HG02870 (cell line): Measurements from ENCODE around the gene NPEPPS.
"Not testable (repeated sequence)": the region's sequence is repeated elsewhere in the genome, so short reads cannot be mapped to it uniquely, and the experiment has no call there.

Experiments used
- ATAC-seq: cut with Tn5 transposase; IDR thresholded peaks from one replicate; pipeline ENCODE4 v1.9.1; 2021; ENCODE audit warnings: mild to moderate bottlenecking, moderate library complexity; ENCODE audit not compliant: unreplicated experiment

Gene NPEPPS, protein sequence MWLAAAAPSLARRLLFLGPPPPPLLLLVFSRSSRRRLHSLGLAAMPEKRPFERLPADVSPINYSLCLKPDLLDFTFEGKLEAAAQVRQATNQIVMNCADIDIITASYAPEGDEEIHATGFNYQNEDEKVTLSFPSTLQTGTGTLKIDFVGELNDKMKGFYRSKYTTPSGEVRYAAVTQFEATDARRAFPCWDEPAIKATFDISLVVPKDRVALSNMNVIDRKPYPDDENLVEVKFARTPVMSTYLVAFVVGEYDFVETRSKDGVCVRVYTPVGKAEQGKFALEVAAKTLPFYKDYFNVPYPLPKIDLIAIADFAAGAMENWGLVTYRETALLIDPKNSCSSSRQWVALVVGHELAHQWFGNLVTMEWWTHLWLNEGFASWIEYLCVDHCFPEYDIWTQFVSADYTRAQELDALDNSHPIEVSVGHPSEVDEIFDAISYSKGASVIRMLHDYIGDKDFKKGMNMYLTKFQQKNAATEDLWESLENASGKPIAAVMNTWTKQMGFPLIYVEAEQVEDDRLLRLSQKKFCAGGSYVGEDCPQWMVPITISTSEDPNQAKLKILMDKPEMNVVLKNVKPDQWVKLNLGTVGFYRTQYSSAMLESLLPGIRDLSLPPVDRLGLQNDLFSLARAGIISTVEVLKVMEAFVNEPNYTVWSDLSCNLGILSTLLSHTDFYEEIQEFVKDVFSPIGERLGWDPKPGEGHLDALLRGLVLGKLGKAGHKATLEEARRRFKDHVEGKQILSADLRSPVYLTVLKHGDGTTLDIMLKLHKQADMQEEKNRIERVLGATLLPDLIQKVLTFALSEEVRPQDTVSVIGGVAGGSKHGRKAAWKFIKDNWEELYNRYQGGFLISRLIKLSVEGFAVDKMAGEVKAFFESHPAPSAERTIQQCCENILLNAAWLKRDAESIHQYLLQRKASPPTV

DNA sequence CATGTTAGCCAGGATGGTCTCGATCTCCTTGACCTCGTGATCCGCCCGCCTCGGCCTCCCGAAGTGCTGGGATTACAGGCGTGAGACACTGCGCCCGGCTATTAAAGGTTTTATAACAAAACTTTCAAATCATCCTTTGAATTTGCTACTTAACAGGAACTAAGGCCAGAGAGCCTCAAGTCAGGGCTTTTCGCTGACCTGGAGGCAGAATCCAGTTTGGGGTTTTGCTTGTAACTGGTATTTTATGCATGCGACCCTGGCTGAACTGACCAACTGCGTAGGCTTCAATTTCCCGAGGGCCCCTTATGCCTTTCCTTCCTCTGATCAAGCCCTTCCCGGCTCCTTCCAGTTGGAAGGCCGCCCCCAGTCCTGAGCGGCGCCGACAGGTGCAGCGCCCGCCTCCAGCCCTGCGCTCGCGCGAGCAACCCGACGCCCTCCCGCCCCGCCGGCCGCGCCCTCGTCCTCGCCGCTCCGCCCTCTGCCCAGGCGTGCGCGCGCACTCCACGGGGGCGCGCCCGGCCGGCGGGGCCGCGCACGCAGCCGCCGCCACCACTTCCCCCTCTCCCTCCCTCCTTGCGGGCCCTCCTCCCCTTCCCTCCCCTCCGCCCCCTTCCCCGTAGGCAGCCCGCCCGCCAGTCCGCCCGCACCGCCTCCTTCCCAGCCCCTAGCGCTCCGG, at the start of gene NPEPPS:
TSS of gene NPEPPS (plus strand) at position 552 of the 676 bp plus-strand sequence. CDS start 193 bp downstream, outside the sequence.
- ATAC-seq, result not testable (repeated sequence)

DNA sequence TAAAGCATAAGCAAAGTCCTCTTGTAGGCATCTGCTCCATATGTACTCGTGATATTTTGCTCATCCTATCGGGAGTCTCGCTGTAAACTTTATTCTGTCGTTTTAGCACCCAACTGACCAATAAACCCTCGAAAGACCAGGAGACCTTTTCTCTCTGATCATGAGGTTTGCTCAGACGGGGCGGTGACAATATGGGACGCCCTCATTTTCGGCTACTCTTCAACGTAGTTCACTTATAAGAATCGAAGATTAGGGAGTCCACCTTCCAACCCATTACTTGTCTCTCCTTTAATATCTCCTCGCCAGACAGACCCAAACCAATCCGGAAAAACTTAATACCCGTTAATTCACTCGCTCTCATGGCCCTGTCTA, 39.1 kb upstream of the NPEPPS start:
- not testable (repeated sequence) for ATAC-seq

DNA sequence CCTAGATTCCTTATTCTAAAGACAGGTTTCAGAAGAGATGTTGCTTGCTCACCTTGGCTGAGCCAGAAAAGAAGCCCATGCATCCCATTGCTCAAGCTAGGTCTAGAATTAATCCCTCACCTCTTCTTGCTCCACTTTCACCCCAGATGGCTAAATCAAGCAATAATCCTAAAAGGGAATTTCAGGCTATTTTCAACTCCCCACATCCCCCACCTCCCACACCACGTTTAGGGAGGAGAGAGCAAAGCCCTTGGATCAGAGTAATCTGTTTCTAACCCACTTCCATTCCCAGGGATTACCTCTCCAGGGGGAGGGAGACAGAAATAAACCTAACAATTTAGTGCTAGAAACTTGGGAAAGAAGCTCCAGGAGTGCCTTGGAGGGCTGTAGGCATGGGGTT, 31.8 kb upstream of the NPEPPS start:
- ATAC-seq, result not testable (repeated sequence)

DNA sequence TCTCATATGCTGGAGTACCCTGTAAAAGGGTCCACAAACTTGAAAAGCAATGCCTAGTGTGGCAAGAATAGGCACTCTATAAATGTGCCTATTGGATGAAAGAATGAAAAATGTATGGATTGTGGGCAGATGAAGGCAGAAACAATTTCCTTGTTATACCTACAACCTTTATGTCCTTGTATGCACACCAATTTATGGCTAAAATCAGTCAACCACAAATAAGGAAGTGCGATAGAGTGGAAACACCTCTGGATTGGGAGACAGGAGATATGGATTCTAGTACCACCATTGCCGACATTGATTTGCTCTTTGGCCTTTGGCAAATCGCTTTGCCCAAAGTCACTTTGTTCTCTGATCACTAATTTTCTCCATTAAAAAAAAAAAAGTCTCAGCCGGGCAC, 31.4 kb upstream of the NPEPPS start:
- not testable (repeated sequence) for ATAC-seq

DNA sequence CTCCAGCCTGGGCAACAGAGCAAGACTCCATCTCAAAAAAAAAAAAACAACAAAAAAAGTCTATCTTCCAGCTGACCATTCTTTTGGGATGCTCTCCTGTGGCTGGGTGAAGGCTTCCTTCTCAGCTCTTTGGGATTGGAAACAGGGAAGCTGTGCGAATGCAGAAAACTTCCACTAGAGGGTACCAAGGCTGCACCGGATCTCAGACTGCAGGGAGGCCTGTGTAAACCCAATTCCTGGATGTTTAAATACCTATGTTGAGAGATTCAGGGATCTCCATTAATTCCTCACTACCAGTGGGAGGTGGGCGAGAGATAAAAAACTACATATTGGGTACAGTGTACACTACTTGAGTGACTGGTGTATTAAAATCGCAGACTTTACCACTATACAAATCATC, 30.3 kb upstream of the NPEPPS start:
- ATAC-seq, result not testable (repeated sequence)

DNA sequence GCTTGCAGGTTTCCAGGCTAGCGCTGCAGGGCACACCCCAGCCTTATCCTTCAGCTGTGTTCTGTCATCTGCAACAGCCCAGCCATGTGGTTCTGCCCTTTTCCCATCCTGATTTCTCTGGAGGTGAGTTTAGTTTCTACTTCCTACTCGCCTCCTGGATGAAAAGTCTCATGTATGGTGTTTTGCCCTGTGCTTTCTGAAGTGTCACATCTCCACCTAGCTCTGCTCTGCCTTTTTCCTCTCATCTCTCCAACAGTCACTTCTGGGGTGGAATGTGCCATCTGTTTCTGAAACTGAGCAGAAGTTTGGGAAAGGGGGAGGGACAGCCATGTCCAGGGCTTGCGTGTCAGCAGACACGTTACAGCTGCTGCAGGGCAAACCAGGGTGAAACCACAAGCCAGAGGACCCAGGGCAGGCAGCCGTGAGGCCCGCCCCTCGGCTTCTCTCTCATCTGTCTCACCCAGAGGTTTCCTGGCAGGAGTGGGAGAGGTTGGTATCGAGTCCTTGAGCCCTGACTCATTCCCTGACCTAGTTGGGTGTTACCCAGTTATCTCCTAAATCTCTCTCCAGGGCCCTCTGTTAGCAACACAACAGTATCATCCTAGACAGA, 28.7 kb upstream of the NPEPPS start:
- not testable (repeated sequence) for ATAC-seq

DNA sequence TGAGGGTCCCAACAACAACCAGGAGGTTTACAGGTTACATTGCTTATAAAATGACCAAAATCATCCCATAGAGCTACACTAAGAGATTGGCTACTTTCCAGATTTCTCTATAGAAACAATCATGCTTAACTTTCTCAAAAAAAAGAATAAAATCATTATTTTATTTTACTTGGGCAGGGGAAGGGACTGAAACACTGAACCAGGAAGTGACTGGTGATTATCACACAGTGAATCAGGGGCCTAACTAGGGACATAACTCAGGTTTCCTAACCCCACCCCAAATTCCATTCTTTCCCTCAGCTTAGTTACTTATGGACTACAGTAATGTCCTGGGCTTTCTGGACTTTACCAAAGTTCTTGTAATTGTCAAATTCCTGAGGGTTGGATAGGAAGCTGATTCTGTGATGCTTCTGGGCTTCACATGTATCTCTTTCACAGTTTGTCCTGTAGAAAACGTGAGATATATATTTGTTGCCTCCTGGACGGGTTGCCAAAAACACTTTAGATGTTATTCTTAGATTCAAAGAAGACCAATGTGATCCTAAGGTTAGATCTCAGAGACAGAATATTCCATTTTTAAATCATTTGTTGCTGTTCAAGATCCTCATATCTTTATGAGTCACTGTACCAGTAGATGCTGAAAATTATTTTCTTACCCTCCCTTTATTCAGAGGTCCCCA, 28.0 kb upstream of the NPEPPS start:
- ATAC-seq, result not testable (repeated sequence)

DNA sequence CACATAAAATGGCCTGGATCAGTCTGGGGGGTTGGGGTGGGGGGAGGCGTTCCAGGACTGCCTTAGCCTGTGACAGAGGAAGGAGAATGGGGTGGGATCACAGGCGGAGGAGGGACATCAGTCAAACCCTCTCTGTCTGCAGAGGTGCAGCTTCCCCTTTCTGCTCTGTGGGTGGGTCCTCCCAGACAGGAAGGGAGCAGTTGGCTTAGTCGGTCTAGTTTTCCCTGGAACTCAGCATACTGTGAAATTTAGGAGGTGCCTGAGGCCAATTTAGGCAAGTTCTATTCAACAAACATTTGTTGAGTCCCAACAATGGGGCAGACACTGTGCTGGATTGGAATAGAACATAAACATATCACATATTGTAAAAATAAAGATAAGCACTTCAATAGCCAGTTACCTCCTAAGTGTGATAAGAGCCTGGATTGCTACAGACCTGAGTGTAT, 19.2 kb upstream of the NPEPPS start:
- not testable (repeated sequence) for ATAC-seq

DNA sequence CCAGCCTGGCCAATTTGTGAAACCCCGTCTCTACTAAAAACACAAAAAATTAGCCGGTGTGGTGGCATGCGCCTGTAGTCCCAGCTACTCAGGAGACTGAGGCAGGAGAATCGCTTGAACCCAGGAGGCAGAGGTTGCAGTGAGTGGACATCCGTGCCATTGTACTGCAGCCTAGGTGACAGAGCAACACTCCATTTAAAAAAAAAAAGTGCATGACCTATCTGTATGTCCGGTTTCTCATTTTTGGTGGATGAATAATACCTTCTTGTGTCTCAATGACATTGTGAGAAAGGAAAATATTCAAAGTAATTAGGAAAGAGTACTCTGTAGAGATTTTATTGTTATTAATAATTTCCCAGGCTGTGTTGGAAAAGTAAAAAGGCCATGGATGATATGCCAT, 17.6 kb upstream of the NPEPPS start:
- ATAC-seq, result not testable (repeated sequence)

DNA sequence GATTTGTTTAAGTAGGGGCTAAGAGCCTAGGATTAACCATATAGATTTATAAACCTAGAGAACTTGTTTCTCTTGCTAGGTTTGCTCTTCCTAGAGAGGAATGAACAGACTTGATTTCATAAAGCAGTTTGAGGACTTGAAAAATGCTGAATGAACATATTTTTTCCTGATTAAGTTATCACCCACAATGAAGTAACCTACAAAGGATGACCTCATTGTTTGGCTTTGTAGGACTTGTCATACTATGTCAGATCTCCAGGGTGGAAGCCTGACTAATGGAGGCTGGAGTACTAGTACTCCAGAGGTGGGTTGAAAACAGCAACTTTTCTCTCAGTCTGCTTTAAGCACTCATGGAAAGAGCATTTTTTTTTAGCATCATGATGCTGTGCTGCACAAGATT, 12.0 kb upstream of the NPEPPS start:
- not testable (repeated sequence) for ATAC-seq

DNA sequence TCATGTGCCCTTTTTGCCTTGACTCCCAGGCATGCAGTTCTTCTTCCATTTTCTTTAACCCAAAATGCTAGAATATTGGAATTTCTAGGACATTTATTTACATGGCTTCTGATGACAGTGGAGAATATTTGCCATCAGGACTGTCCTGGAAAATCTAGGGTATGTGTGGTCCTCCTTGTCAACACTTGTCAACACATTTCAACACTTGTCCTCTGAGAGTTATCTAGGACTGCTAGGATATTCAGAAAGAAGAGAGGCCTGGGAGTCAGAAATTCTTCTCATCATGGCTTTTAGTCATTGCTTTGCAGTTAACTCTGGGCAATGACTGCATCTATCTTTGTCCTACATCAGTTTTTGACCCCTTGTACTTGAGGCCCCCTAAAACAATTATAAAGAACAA, 11.5 kb upstream of the NPEPPS start:
- ATAC-seq, result not testable (repeated sequence)

DNA sequence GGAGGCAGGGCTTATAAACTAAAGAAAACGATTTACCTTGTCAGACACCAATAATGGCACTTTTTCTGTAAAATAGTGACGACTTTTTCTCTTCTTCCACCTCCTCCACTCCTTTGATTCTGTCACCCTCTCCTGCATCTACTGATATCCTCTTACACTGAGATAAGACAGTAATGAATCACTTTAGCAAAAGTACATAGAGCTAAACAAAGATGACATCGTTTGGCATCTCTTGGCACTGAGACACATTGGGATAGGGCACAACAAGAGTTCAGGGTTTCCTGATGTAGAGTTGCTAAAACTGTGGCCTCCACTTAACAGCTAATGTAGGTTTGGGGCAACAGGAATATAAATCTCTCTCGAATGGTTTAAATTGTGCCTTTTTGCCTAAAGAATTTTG, 10.6 kb upstream of the NPEPPS start:
- ATAC-seq, result not testable (repeated sequence)

DNA sequence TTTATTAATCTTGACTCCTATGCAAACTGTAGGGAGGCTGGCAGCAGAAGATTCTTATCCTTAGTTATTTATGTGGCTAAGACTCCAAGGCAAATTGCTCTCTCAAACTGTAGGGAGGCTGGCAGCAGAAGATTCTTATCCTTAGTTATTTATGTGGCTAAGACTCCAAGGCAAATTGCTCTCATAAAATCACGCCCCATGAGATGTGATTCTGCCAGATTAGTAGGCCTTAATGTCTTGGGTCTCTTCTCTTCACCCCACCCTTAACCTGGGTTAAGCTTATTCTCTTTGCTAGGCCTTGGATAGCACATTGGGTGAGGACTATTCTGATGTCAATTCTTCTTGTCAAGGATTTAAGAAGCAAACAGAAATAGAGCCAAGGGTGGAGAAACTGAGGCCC, 9.5 kb upstream of the NPEPPS start:
- not testable (repeated sequence) for ATAC-seq

DNA sequence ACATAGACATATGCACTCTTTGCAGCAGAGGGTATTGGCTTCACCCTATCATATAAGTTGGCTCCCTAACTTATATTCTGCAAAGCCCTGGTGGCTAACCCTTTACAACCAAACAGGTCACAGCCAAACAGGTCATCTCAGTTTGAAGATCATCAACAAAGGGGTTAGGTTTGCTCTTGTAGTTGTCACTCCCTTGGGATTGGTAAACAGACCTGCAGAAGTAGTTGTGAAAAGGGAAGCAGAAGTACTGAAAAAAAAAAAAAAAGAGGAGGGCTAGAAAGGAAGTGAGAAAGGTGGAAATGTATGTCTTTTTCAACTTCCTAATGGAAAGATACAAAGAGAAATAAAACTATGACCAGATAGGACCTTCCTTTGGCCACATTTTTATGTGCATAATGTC, 8.6 kb upstream of the NPEPPS start:
- not testable (repeated sequence) for ATAC-seq

DNA sequence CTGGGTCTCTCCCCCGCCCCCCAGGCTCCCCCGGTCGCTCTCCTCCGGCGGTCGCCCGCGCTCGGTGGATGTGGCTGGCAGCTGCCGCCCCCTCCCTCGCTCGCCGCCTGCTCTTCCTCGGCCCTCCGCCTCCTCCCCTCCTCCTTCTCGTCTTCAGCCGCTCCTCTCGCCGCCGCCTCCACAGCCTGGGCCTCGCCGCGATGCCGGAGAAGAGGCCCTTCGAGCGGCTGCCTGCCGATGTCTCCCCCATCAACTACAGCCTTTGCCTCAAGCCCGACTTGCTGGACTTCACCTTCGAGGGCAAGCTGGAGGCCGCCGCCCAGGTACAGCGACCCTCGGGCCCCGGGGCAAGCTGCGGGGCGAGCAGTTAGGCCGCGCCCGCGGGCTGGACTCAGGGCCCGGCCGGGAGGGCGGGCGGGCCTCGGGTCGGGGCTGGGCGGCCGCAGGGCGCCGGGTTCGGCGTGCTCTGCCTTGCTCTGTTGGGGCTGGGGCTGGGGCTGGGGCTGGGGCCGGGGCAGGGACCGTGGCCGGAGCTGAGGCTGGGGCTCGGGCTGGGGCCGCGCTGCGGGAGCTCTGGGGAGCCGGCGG, 419 bp downstream of the NPEPPS start:
- not testable (repeated sequence) for ATAC-seq

DNA sequence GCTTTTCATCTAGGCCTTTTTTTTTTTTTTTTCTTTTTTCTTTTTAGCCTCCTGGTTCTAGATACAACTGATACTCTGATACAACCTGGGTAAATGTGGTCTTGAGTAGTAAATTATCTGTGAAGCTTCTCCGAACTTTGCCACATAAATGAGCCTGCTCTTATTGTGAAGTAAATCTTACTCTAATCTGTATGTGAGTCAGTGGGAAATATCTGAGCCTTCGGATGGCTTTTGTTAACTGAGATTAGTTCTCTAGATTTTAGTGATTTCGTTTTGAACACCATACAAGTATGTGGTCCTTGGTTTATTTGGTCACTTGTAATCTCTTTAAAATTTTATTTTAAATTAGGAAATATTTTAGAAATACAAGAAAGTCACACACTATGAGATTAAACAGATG, 8.2 kb downstream of the NPEPPS start:
- not testable (repeated sequence) for ATAC-seq

DNA sequence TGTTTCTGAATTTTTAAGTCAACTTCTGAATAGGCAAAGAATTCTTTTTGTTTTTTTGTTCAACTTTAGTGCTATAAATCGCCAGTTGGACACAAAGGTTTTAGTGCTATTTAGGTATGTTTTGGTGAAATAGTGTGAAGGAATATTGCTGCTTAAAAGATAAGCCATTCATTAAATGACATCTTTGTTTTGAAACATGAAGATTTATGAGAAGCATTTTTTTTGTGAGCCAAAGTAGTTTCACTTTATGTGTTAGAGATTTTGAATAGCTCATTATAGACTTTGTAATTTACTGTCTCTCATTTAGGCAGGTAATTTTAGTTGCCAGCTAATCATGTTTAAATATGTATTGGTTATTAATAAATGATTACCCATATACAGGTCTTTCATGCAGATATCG, 10.8 kb downstream of the NPEPPS start:
- ATAC-seq, result not testable (repeated sequence)

DNA sequence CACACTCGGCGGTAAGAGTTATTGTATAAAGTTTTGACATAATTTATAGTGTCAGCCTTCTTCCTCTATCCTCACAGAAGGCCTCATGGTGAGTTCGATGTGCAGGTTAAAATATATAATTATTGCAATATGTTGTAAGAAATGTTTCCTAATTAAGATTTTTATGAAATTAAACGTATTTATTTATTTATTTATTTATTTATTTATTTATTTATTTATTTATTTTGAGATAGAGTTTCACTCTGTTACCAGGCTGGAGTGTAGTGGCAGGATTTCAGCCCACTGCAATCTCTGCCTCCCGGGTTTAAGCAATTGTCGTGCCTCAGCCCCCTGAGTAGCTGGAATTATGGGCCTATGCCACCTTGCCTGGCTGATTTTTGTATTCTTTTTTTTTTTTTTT, 13.4 kb downstream of the NPEPPS start:
- not testable (repeated sequence) for ATAC-seq

DNA sequence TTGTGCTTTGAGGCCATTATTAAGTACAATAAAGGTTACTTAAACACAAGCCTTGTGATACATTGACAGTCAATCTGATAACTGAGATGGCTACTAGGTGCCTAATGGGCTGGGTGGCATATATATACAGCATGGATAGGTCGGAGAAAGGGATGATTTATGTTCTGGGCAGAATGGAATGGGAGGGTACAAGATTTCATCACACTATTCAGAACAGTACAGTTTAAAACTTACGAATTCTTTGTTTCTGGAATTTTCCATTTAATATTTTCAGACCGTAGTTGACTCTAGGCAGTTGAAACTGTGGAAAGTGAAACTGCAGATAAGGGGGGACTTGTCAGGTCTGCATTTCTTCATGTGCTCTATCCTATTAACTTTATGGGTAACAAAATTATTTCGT, 23.8 kb downstream of the NPEPPS start:
- ATAC-seq, result not testable (repeated sequence)

DNA sequence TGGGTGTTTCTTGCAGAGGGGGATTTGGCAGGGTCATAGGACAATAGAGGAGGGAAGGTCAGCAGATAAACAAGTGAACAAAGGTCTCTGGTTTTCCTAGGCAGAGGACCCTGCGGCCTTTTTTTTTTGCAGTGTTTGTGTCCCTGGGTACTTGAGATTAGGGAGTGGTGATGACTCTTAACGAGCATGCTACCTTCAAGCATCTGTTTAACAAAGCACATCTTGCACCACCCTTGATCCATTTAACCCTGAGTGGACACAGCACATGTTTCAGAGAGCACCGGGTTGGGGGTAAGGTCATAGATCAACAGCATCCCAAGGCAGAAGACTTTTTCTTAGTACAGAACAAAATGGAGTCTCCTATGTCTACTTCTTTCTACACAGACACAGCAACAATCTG, 25.2 kb downstream of the NPEPPS start:
- not testable (repeated sequence) for ATAC-seq
